ENCODE data around the gene RNF222.
"Not testable (repeated sequence)": the region's sequence is repeated elsewhere in the genome, so short reads cannot be mapped to it uniquely, and the experiment has no call there.

Gene RNF222

DNA sequence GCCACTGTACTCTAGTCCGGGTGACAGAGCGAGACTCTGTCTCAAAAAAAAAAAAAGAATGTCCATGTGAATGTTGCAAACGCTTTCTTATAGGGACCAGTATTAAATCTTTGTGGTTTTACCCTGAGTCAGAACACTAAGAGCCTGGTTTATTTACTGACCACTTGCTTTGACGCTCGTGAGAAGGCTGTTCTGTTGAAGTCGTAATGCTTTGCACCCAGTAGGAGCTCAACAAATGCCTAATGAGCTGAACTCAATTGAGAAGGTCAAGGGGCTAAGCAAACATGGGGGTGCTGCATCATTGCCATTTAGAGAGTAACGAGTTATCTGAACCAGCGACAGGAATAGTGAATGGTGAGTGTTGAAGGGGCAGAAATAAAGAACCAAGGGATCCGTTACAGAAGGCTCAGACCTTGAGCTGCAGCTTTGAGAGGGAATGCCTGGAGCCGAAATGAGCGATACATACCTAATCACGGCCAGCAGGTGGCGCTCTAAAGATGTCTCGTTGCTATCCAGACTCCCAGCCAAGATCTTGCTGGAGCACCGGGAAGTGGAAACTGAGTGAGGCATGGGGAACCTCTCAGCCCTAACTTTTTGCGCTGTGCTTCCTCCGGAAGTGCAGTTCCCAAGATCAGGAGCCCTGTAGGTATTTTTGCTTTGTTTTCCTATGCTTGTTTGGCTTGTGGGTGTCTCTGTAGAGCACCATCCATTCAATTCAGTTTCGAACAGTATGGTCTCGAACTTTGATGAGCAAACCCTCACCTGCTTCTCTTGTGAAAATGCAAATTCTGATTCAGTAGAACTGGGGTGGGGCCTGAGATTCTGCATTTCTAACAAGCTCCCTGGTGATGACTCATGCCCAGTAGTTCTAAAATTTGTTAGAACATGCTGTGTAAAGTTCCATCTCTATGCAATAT lies 12.6 kb upstream of the RNF222 start:
- peak; percentile 79 for DNase-seq

DNA sequence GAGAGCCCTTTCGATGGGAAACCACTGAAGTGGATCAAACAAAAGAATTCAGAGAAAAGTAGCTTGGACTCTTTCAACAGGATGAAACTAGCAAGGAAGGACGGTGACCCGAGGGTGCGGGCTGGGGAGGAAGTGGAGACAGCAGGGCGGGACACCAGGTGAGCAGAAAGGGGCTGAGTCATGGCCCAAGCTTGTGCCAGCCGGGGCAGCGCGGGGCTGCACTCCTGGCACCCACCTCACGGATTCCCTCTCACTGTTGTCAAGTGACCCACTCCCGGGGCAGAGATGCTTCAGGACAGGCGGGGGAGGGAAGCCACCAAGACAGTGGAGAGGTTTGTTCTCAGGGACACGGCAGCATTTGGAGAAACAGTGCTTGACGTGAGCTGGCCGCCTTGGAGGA lies 10.7 kb upstream of the RNF222 start:
- DNase-seq = no peak

GRCh38 chr17:8406174-8406573 lies 8.5 kb upstream of the RNF222 start:
- DNase-seq = no peak

- no peak for DNase-seq
Observed at GRCh38 chr17:8405499-8406016, 7.9 kb upstream of the RNF222 start.

DNA sequence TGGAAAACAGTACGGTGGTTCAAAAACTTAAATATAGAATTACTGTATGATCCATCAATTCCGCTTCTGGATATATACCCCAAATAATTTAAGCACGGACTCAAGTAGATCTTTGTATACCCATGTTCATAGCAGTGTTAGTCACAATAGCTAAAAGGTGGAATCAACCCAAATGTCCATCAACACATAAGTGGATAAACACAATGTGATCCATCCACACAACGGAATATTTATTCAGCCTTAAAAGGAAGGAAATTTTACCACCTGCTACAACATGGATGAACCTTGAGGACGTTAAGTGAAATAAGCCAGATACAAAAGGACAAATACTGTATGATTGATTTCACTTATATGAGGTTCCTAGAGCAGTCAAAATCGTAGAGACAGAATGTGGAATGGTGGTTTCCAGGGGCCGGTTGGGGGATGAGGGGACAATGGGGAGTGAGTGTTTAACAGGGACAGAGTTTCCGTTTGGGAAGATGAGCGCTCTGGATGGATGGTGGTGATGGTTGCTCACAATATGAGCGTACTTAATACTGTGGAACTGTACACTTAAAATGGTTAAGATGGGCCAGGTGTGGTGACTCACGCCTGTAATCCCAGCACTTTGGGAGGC lies 5.4 kb upstream of the RNF222 start:
- no peak for DNase-seq

- no peak for DNase-seq
Observed at GRCh38 chr17:8401107-8401506, 3.5 kb upstream of the RNF222 start.

GRCh38 chr17:8398980-8399379 lies 1.4 kb upstream of the RNF222 start:
- DNase-seq = no peak

- DNase-seq = not testable (repeated sequence)
Observed at GRCh38 chr17:8394497-8394896, 3.1 kb downstream of the RNF222 start.

GRCh38 chr17:8393470-8394231 lies 4.0 kb downstream of the RNF222 start:
- DNase-seq = no peak

DNA sequence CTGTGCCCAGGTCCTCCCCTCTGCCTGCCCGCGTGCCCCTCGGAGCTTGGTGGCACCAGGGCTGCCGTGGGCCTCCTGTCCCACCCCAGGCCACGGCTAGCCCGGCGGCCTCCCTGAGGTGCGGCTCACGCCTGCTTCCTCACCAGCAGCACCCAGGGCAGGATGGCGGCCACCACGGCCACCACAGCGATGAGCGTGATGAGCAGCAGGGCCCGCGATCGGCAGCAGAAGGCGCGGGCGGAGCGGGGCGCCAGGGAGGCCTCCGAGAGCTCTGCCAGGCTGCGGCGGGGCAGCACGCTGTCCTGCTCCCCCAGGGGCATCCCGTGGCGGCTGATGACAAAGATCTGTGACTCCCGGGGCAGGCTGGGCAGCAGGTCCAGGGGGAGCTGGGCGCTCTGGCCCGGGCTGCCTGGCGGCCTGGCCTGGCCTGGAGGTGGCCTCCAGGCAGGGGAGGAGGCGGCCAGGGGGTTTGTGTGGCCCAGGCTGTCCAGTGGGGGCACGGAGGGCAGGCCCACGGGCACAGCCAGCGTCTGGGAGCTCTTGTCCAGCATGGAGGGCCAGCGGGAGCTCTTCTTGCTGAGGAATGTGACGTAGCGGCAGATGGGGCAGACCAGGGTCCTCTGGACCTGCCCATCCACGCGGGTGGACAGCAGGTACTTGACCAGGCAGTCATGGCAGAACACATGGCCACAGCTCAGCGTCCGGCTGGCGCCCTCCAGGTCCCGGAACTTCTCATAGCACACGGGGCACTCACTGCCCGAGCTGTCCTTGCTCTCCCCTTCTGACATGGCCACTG lies 4.8 kb downstream of the RNF222 start:
- DNase-seq = no peak

DNA sequence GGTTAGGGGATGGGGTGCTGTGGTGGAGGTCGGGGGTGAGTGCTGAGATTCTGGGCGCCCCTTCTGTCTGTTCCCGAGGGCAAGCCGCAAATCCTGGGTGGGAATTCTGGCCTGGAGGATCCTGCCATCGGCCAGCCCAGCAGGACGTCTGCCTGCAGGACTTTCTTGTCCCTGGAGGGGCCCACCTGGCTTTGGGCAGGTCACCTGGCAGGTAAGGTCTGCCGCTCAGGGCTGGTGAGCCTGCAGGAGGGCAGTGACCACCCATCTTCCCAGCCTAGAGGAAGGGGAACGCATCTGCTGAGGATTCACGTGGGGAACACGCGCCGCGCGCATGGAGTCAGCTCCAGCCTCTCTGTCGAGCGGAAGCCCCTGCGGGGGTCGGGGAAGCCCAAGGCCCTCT lies 5.4 kb downstream of the RNF222 start:
- no peak for DNase-seq

DNA sequence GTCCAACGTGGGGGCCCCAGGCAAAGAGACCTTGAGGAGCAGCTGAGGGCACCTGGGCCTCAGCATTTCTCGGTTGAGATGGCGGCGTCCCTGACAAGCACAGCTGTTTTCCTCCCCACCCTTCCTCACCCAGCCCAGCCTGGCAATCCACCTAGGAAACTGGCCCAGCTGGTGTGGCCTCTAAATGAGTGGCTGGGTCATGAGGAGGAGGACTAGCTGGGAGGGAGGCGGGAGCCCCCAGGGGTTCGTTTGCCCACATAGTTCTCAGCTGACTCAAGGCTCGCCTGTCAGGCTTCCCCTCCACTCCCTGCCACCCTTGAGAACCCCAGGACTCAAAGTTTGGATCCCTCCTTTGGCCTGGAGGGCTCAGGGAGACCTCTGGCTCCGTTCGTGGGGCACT lies 5.9 kb downstream of the RNF222 start:
- DNase-seq = no peak

- no peak for DNase-seq
Observed at GRCh38 chr17:8387914-8388651, 9.5 kb downstream of the RNF222 start.

GRCh38 chr17:8386841-8387240 lies 10.8 kb downstream of the RNF222 start:
- no peak for DNase-seq

- no peak for DNase-seq
Observed at GRCh38 chr17:8384801-8385378, 12.7 kb downstream of the RNF222 start.

GRCh38 chr17:8383143-8383822 lies 14.3 kb downstream of the RNF222 start, which contains the start of gene RPL26:
Gene RPL26, minus strand, starts transcription at chr17:8383193. Its CDS starts 883 bp downstream, at chr17:8382310.
- peak; percentile 90 for DNase-seq

DNA sequence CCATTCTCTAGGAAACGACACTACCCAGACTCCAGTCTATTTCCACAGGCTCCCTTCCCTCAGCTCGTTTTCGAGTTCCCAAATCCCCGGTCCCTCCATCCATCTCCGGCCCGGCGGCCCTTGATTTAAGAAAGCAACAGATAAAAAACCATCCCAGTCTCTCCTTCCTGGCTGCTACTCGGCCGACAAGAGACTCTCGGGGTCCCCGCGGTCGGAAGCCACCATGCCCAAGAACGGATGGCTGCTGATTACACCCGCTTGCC lies 14.8 kb downstream of the RNF222 start:
- DNase-seq = no peak

GRCh38 chr17:8382052-8382879 lies 15.4 kb downstream of the RNF222 start:
- DNase-seq = no peak

DNA sequence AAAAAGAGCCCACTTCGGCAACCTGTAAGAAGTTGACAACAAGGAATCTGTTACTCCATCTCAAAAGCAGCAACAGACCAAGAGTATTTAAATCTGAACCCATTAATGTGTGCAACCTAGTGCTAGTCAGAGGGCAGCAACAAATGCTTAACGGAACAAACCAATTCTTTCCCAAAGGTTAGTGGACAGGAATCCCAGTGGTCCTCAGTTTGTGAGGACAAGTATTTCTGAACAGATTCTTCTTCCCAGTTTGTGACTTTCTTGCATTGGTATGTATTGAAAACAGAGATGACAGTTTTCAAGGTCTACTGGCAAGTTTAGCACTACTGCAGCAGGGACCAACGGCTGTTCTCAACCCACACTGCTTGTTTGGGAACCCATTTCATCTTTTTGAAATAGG lies 17.6 kb downstream of the RNF222 start:
- no peak for DNase-seq

DNA sequence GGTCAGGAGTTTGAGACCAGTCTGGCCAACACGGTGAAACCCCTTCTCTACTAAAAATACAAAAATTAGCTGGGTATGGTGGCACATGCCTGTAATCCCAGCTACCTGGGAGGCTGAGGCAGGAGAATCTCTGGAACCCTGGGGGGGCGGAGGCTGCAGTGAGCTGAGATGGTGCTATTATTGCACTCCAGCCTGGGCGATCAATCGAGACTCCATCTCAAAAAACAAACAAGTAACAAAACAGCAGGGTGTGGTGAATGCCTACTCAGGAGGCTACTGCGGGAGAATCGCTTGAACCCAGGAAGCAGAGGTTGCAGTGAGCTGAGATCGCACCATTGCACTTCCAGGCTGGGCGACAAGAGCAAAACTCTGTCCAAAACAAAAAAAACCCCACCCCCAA lies 19.5 kb downstream of the RNF222 start:
- DNase-seq = not testable (repeated sequence)

Data from stimulated activated CD4-positive, alpha-beta T cell treated with anti-CD3 and anti-CD28 coated beads, Interleukin-4, amount 100 ng/mL, for 1 hour (primary cell).